Stimulated activated CD8-positive, alpha-beta memory T cell treated with anti-CD3 and anti-CD28 coated beads, Interleukin-15, amount 100 ng/mL, for 24 hours (primary cell): ENCODE results near the gene EIF4A2.
"Not testable (repeated sequence)": the region's sequence is repeated elsewhere in the genome, so short reads cannot be mapped to it uniquely, and the experiment has no call there.

Experiments
- DNase-seq: peaks from one replicate; pipeline ENCODE4 v3.0.0-alpha.2; 2020; ENCODE audit warnings: low read depth

Gene EIF4A2

GRCh38 chr3:186785495-186786018 lies 2.2 kb downstream of the EIF4A2 start:
- DNase-seq, result no peak

GRCh38 chr3:186786922-186787321 lies 3.5 kb downstream of the EIF4A2 start:
- no peak for DNase-seq

GRCh38 chr3:186787642-186788481 lies 4.5 kb downstream of the EIF4A2 start:
- DNase-seq, result no peak

- DNase-seq, result no peak
Observed at GRCh38 chr3:186788482-186789370, 5.3 kb downstream of the EIF4A2 start.

GRCh38 chr3:186789554-186790260 lies 6.3 kb downstream of the EIF4A2 start:
- DNase-seq, result no peak

- DNase-seq, result no peak
Observed at GRCh38 chr3:186790261-186790981, 7.0 kb downstream of the EIF4A2 start.

GRCh38 chr3:186798239-186798874 lies 15.0 kb downstream of the EIF4A2 start:
- no peak for DNase-seq

GRCh38 chr3:186800285-186800684 lies 16.9 kb downstream of the EIF4A2 start:
- no peak for DNase-seq

GRCh38 chr3:186802701-186803100 lies 19.3 kb downstream of the EIF4A2 start:
- no peak for DNase-seq

GRCh38 chr3:186803447-186803846 lies 20.1 kb downstream of the EIF4A2 start:
- not testable (repeated sequence) for DNase-seq

GRCh38 chr3:186806089-186807055 lies 23.0 kb downstream of the EIF4A2 start, which contains the start of gene RFC4:
RFC4 (minus strand) TSS chr3:186806482; CDS start chr3:186804713, 1,769 bp downstream.
- peak; percentile 77 for DNase-seq

GRCh38 chr3:186807231-186807630 lies 23.9 kb downstream of the EIF4A2 start:
- no peak for DNase-seq

- no peak for DNase-seq
Observed at GRCh38 chr3:186810336-186810996, 27.1 kb downstream of the EIF4A2 start.

- not testable (repeated sequence) for DNase-seq
Observed at GRCh38 chr3:186811313-186811712, 27.9 kb downstream of the EIF4A2 start.

- no peak for DNase-seq
Observed at GRCh38 chr3:186814100-186814499, 30.7 kb downstream of the EIF4A2 start.

GRCh38 chr3:186815435-186815834 lies 32.1 kb downstream of the EIF4A2 start:
- no peak for DNase-seq

- DNase-seq, result no peak
Observed at GRCh38 chr3:186818516-186818915, 35.1 kb downstream of the EIF4A2 start.

- DNase-seq, result no peak
Observed at GRCh38 chr3:186818956-186819355, 35.6 kb downstream of the EIF4A2 start.
